GM21447 (cell line): ENCODE measurements around the gene POGZ.

Experiments used
- ATAC-seq: cut with Tn5 transposase; IDR thresholded peaks from one replicate; pipeline ENCODE4 v1.9.1; 2021; ENCODE audit not compliant: unreplicated experiment

POGZ gene

GRCh38 chr1:151459331-151460046 is at the start of gene POGZ:
TSS of gene POGZ (minus strand) at chr1:151459494. CDS start at chr1:151442204, 17,290 bp downstream.
- peak; percentile 68 for ATAC-seq

DNA sequence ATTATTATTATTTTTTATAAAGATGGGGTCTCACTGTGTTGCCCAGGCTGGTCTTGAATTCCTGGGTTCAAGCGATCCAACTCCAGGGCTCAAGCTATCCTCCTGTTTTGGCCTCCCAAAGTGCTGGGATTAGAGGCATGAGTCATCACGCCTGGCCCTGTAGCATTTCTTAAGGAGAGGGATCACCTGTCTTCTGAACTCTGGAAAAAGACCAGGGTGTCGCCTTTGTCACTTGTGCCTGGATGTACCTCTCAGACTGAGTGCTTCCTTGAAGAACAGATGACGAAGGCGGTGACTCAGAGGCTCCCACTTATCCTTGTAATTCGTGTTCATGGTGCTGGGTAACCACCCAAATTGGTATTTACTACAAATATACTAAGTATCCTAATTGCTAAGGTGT is 49.5 kb upstream of the POGZ start:
- ATAC-seq = no peak

GRCh38 chr1:151504759-151505158 is 45.5 kb upstream of the POGZ start:
- ATAC-seq = no peak

- ATAC-seq = no peak
These were observed 45.0 kb upstream of the POGZ start for GRCh38 chr1:151504252-151504651.

- no peak for ATAC-seq
These were observed 43.8 kb upstream of the POGZ start for GRCh38 chr1:151502859-151503780.

DNA sequence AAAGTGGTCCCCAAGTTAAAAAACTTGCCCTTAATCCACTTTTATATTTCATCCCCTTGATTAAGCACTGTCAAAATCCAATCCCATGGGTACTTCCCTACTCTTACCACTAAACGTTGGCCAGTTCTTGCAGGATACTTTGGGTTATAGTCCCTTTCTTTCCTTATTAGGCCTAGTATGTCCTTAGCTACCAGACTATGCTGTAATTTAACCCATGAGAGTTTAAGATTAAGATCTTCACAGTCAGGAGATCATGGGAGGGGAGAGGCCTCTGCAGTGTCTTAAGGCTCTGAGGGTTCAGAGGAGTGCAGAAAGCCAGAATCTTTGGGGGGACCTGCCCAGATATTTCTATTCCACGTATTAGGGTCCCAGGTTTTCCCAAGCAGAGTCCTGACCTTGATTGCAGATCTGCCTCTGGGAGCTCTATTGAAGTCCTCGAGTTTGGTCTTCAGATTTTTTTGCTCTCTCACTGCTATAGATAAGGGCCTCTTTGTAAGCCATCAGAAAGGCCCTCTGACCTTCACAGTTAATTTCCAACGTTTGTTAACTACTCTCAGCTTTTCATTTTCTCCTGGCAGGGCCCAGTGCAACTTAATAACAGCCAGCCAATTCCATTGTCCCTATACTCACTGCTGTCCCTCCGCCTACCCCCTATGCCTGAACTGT is 42.9 kb upstream of the POGZ start:
- ATAC-seq = no peak

DNA sequence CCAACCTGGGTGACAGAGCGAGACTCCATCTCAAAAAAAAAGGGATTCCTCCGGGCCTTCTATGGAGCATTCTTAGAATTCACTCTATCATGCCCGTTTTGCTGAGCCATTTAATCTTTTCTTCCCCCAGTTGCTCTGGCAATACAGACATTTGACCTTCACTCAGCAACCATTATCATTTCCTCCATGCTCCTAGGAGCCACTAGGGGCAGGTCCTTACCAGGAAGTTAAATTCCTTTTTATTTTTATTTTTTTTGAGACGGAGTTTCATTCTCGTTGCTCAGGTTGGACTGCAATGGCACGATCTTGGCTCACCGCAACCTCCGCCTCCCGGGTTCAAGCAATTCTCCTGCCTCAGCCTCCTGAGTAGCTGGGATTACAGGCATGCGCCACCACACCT is 42.2 kb upstream of the POGZ start:
- no peak for ATAC-seq

- ATAC-seq = no peak
These were observed 40.6 kb upstream of the POGZ start for GRCh38 chr1:151499930-151500329.

DNA sequence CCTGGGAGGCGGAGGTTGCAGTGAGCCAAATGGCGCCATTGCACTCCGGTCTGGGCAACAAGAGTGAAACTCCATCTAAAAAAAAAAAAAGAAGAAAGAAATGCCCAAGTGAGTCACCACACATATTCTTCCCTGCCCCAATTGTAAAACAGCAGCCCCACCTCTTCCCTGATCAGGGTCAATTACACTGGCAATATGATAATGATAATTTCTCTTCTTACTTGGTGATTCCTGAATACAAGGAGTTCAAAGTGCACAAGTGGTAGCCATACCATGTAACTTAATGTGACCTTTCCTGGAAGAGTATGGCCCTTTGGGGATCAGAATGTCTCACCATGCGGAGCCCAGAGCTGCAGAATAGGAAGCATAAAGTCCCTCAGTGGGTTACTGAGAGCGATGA is 40.1 kb upstream of the POGZ start:
- no peak for ATAC-seq

GRCh38 chr1:151495316-151495715 is 36.0 kb upstream of the POGZ start:
- ATAC-seq = no peak

DNA sequence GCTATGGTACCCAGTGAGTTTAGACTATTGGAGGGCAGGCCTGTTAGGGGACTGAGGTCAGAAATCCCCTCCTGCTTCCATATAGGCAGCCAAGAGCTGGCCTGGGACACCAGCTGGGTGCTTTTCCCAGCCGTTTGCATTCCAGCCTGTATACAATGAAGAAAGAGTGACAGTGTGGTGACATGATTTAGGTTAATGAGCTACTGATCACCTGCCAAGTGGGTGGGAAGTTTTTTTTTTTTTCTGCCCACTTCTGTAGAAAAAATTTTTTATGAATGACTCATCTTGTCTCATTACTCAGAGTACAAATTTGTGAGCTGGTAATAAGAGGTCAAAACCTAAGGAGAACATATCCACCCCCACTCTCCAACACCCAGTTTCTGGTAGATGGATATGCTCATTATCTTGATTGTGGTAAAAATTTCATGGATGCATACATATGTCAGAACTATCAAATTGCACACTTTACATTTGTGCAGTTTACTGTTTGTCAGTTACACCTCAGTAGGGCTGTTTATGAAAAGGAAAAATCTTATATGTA is 35.5 kb upstream of the POGZ start:
- no peak for ATAC-seq

DNA sequence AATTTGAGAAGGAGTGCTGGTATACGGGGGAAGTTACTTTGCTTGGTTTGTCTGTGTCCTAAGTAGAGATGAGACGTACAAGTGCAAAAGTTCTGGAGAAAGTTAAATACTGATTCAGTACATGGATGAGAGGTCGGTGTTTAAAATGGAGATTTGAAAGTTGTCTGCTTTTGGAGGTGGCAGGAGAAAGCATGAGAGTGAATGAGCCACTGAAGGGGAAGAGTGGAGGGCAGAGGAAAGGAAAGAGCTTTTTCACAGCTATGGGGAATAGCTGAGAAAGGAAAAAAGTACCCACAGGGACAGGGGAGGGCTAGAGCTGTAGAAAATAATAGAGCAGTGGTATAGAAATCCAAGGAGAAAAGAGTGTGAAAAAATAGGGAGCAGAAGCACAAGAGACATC is 33.7 kb upstream of the POGZ start:
- no peak for ATAC-seq

GRCh38 chr1:151492120-151492519 is 32.8 kb upstream of the POGZ start:
- no peak for ATAC-seq

GRCh38 chr1:151491641-151492040 is 32.3 kb upstream of the POGZ start:
- no peak for ATAC-seq

DNA sequence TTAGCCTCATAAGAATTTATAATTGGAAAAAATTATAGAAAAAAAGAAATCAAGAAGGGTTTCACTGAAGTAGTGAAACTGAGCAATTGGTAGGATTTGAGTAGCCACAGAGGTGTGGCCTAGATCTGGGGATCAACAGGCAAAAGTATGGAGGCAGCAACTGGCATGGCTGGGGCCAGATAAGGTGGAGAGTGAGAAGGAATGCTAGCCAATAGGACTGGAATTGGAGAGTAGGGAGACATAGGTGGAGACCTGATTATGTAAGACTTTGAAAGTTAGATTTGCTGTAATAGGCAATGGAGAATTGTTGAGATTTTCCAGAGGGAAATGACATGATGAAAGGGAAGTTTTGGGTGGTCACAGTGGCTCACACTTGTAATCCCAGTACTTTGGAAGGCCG is 27.3 kb upstream of the POGZ start:
- no peak for ATAC-seq

DNA sequence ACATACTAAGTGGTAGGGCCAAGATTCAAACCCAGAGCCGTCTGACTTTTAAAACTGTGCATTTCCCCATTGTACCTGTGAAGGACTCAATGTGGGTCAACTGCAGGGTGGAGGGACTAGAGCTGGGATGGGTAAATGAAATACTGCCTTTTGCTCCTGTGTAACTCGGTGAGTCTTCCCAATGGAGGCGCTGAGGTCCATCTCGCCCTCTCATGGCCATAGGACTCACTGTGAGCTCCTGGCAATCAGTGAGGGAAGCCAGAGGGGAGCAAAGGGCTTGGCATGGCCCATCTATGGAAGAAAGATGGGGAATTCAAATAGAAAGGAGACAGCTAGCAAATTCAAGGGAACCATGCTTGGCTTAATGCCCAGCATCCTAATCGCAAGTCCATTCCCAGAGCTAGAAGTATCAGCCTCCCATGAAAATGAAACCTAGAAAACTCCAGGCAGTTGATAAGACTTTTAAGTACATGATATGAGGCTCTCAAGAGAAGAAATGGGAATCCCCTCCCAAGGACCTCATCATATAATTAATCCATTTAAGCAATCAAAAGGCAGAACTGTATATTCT is 26.5 kb upstream of the POGZ start:
- no peak for ATAC-seq

GRCh38 chr1:151482017-151482416 is 22.7 kb upstream of the POGZ start:
- no peak for ATAC-seq

- no peak for ATAC-seq
These were observed 20.2 kb upstream of the POGZ start for GRCh38 chr1:151479462-151479861.

- ATAC-seq = no peak
These were observed 19.6 kb upstream of the POGZ start for GRCh38 chr1:151478923-151479322.

DNA sequence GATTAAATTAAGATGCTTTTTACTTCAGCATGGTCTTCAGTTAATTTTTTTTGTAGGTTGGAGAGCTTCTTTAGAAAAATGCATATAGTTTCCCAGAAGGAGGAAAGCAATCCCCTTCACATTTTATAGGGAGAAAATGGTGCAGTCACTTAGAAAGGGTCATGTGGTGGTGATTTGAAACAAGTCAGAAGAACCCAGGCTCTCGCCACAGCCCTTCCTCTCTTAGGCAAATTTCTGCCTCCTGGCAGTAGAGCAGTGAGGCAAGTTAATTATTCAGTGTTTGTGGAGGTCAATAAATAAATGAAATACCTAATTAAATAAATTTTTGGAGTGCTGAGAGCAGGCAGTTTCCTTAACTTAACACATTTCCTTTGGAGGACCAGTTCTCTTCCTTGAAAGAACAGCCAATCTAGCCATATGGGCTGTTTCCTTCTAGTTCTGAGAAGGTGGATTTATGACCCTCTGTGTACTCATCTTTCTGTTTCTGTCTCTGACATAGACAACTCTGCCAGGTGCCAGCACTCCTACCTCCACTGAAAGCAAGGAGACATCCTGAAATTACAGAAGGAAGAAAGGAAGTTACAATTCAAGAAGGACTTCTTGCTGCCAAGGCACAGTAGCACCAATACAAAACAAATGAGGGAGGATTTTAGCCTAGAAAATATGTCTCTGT is 19.0 kb upstream of the POGZ start:
- ATAC-seq = no peak

- ATAC-seq = no peak
These were observed 17.8 kb upstream of the POGZ start for GRCh38 chr1:151477066-151477465.
